ENCODE measurements around the gene DERL2. TPM values are rescaled to one million over a fixed set of nuclear protein-coding genes. Genes with fewer than 3 reads are reported as not detected.
A peak's percentile ranks its signal among the peaks of the same experiment; 100 is the strongest.

The DERL2 gene
- polyA plus RNA-seq, 1 donor (not counting 4 experiments of a cell fraction or from before 2014, with no cell fraction given): 83.6 TPM

- Histone ChIP-seq H3K9ac (ENCODE audit: control insufficient read depth, extremely low read depth, insufficient read depth, low read length) (no peak overlapping the region), H3K27ac (ENCODE audit: control insufficient read depth, insufficient read depth, low read length) (no peak overlapping the region), H3K4me3 (ENCODE audit: control insufficient read depth in 2 of 3, extremely low read depth in 1 of 3, insufficient read depth in 2 of 3, low read depth in 1 of 3, low read length in 3 of 3) (no peak overlapping the region), H3K27me3 (ENCODE audit: control insufficient read depth, extremely low read depth, insufficient read depth, low read length) (no peaks in the 10 kb centered on the region), H2AFZ (ENCODE audit: control insufficient read depth, low read length) (no peak overlapping the region), H3K36me3 (ENCODE audit: control insufficient read depth in 2 of 2, extremely low read depth in 1 of 2, insufficient read depth in 2 of 2, low read length in 2 of 2) (peaks cover 32 to 37% of the 10 kb centered on the region in 2 experiments), H3K79me2 (ENCODE audit: control insufficient read depth, insufficient read depth, low read length) (no peaks in the 10 kb centered on the region), H3K4me1 (ENCODE audit: control insufficient read depth, extremely low read depth, insufficient read depth, low read length) (peaks cover 12% of the 10 kb centered on the region), H3K4me2 (ENCODE audit: control insufficient read depth, extremely low read depth, insufficient read depth, low read depth, low read length) (no peak overlapping the region), H4K20me1 (ENCODE audit: control insufficient read depth, extremely low read depth, insufficient read depth, low read length) (no peaks in the 10 kb centered on the region), H3K9me1 (ENCODE audit: control insufficient read depth, extremely low read depth, insufficient read depth, low read length) (peaks cover 2% of the 10 kb centered on the region), H3K9me3 (ENCODE audit: control insufficient read depth, low read depth, low read length) (no peaks in the 10 kb centered on the region)
- DNase-seq (ENCODE audit: low read depth, low spot score) (no peak), FAIRE-seq (no peak)
- dilution Hi-C loops (cut with MboI; ENCODE audit: extremely low pct_ligation_motif_present, low sequenced_read_pairs): no loop called here
- TF ChIP-seq CTCF (optimal IDR thresholded peaks at IDR 0.05 in 1 of 3, IDR thresholded peaks at IDR 0.05 in 1 of 3, conservative IDR thresholded peaks at IDR 0.05 in 1 of 3; ENCODE audit: extremely low read depth in 1 of 3, insufficient read depth in 2 of 3, low read length in 3 of 3) (no peak), EZH2 (IDR thresholded peaks at IDR 0.05; ENCODE audit: low read length) (no peak)
Measured at GRCh38 chr17:5523249-5523648, 37.3 kb upstream of the DERL2 start.

- no peak for FAIRE-seq
- no peaks in the 10 kb centered on the region for H3K27me3 ChIP-seq (ENCODE audit: control insufficient read depth, extremely low read depth, insufficient read depth, low read length)
- no peak overlapping the region for H2AFZ ChIP-seq (ENCODE audit: control insufficient read depth, low read length)
- peaks cover 25 to 30% of the 10 kb centered on the region in 2 experiments for H3K36me3 ChIP-seq (ENCODE audit: control insufficient read depth in 2 of 2, extremely low read depth in 1 of 2, insufficient read depth in 2 of 2, low read length in 2 of 2)
- H4K20me1 ChIP-seq (ENCODE audit: control insufficient read depth, extremely low read depth, insufficient read depth, low read length): no peaks in the 10 kb centered on the region
- dilution Hi-C loops (cut with MboI; ENCODE audit: extremely low pct_ligation_motif_present, low sequenced_read_pairs): no loop called here
- TF ChIP-seq CTCF (optimal IDR thresholded peaks at IDR 0.05 in 1 of 3, IDR thresholded peaks at IDR 0.05 in 1 of 3, conservative IDR thresholded peaks at IDR 0.05 in 1 of 3; ENCODE audit: extremely low read depth in 1 of 3, insufficient read depth in 2 of 3, low read length in 3 of 3): peak in 1 of 3 experiments; percentile 3
- no peak for TF ChIP-seq EZH2 (IDR thresholded peaks at IDR 0.05; ENCODE audit: low read length)
- H3K9ac ChIP-seq (ENCODE audit: control insufficient read depth, extremely low read depth, insufficient read depth, low read length): no peak overlapping the region
- no peak overlapping the region for H3K4me3 ChIP-seq (ENCODE audit: control insufficient read depth in 2 of 3, extremely low read depth in 1 of 3, insufficient read depth in 2 of 3, low read depth in 1 of 3, low read length in 3 of 3)
- no peak for DNase-seq (ENCODE audit: low read depth, low spot score)
- H3K27ac ChIP-seq (ENCODE audit: control insufficient read depth, insufficient read depth, low read length): no peak overlapping the region
- peaks cover 12% of the 10 kb centered on the region for H3K4me1 ChIP-seq (ENCODE audit: control insufficient read depth, extremely low read depth, insufficient read depth, low read length)
- no peaks in the 10 kb centered on the region for H3K79me2 ChIP-seq (ENCODE audit: control insufficient read depth, insufficient read depth, low read length)
- H3K4me2 ChIP-seq (ENCODE audit: control insufficient read depth, extremely low read depth, insufficient read depth, low read depth, low read length): no peak overlapping the region
- H3K9me1 ChIP-seq (ENCODE audit: control insufficient read depth, extremely low read depth, insufficient read depth, low read length): peaks cover 2% of the 10 kb centered on the region
- H3K9me3 ChIP-seq (ENCODE audit: control insufficient read depth, low read depth, low read length): no peaks in the 10 kb centered on the region
Measured at GRCh38 chr17:5522476-5522875, 36.5 kb upstream of the DERL2 start.

Measured in keratinocyte (primary cell).